ENCODE data around the gene ARHGAP27.
"Not testable (repeated sequence)": the region's sequence is repeated elsewhere in the genome, so short reads cannot be mapped to it uniquely, and the experiment has no call there.

DNA sequence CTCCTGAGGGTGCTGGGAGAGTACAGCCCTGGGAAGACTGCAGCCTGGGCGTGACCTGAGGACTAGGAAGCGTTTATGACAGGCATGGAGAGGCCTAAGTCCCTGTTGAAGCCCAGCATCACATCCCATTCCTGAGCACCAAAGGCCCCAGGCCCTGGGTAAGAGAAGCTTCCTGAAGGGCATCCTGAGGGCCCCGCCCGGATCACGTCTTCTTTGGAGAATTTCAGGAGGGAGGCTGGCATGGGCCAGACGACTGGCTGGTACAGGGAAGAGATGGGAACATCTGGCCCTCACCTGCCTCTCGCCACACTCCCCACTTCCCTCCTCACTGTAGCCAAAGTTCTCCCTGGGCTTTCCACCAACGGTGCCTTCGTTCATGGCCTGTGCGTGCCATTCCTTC lies 11.6 kb upstream of the ARHGAP27 start:
- TF ChIP-seq CTCF (conservative IDR thresholded peaks at IDR 0.05 in 1 of 2, IDR thresholded peaks at IDR 0.05 in 1 of 2; ENCODE audit: extremely low read depth in 1 of 2, insufficient read depth in 1 of 2, low read depth in 1 of 2, low read length in 2 of 2); EZH2 (IDR thresholded peaks at IDR 0.05; ENCODE audit: borderline replicate concordance, low read length): not testable (repeated sequence)
